ENCODE results near the gene PDE3B. TPM values are rescaled to one million over a fixed set of nuclear protein-coding genes. Genes with fewer than 3 reads are reported as not detected.
A peak's percentile ranks its signal among the peaks of the same experiment; 100 is the strongest.

Gene PDE3B
- total and polyA plus RNA-seq, 9 of the 15 experiments (the other 6 are each of a cell fraction or from before 2014, with no cell fraction given): 2.3 to 22.5 (median 12.2) TPM

DNA sequence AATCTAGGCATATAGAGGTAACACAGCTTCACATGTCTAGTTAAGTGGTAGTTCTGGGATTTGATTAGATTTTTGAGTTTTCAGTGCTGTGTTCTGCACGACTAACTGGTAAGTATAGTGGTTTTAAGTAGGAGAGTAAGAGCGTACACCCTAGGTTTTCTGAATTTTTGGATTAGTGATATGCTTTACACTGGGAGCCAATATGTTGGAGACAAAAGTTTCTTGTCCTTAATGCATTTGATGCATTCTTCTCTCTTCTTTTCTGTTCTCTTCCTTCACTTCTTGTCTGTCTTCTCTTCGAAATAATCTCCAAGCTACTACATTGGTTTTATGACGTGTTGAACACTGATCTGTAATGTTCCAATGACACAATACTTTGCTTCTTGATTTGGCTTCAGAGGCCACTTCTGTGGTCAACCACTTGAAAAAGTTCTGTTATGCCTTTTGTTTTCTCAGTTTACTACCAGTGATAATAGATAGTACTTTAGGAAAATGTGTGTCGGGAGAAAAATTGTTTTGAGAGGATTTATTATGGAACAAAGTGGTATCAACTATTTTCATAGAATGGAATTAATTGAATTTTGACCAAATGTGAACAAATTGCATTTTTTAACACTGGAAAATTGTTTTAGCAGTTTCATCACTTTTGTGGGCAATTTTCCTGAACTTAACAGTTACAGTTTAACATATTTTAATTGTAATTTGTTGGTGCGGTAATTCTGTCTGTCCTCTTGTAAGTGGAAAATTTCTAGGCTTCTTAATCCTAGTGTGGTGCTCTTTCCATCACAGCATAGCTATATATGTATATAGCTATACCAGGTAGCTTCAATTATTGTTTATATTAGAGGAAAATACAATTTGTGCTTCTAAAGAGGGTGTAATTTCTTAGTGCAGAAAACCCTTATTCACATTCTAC is 2.6 kb downstream of the PDE3B start (continued):
- TF ChIP-seq ZNF785 (CRISPR knock-in tag; IDR thresholded peaks at IDR 0.05): no peak
- no peak for TF ChIP-seq ZBTB8A (IDR thresholded peaks at IDR 0.05; ENCODE audit: partially characterized antibody)
- TF ChIP-seq, protein P1, sequence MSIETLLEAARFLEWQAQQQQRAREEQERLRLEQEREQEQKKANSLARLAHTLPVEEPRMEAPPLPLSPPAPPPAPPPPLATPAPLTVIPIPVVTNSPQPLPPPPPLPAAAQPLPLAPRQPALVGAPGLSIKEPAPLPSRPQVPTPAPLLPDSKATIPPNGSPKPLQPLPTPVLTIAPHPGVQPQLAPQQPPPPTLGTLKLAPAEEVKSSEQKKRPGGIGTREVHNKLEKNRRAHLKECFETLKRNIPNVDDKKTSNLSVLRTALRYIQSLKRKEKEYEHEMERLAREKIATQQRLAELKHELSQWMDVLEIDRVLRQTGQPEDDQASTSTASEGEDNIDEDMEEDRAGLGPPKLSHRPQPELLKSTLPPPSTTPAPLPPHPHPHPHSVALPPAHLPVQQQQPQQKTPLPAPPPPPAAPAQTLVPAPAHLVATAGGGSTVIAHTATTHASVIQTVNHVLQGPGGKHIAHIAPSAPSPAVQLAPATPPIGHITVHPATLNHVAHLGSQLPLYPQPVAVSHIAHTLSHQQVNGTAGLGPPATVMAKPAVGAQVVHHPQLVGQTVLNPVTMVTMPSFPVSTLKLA (conservative IDR thresholded peaks at IDR 0.05): 0 out of 4 replicates have a peak, but pooled peaks of 1 of the 2 experiments have one; percentile 16
- TF ChIP-seq ZNF408 (CRISPR knock-in tag; IDR thresholded peaks at IDR 0.05; ENCODE audit: low read depth): no peak
- peak; percentile 50 for TF ChIP-seq SAP30 (IDR thresholded peaks at IDR 0.05; ENCODE audit: borderline replicate concordance, insufficient read depth, low read depth, low read length, poor library complexity, severe bottlenecking)
- TF ChIP-seq MYC (IDR thresholded peaks at IDR 0.05; ENCODE audit: low read depth, low read length): no peak
- no peak for TF ChIP-seq MYC (CRISPR knock-in tag; IDR thresholded peaks at IDR 0.05; ENCODE audit: borderline replicate concordance, low read depth)
- no peak for TF ChIP-seq TCF15 (CRISPR knock-in tag; IDR thresholded peaks at IDR 0.05)
- TF ChIP-seq HSF4 (CRISPR knock-in tag; IDR thresholded peaks at IDR 0.05; ENCODE audit: borderline replicate concordance): no peak
- TF ChIP-seq ETS2 (tag; IDR thresholded peaks at IDR 0.05; ENCODE audit: borderline replicate concordance, poor library complexity, severe bottlenecking): no peak
- no peak for TF ChIP-seq SETDB1 (IDR thresholded peaks at IDR 0.05; ENCODE audit: low read length)
- no peak for TF ChIP-seq ZNF324 (CRISPR knock-in tag; IDR thresholded peaks at IDR 0.05)
- TF ChIP-seq DPF2 (IDR thresholded peaks at IDR 0.05): no peak
- TF ChIP-seq, protein P2, sequence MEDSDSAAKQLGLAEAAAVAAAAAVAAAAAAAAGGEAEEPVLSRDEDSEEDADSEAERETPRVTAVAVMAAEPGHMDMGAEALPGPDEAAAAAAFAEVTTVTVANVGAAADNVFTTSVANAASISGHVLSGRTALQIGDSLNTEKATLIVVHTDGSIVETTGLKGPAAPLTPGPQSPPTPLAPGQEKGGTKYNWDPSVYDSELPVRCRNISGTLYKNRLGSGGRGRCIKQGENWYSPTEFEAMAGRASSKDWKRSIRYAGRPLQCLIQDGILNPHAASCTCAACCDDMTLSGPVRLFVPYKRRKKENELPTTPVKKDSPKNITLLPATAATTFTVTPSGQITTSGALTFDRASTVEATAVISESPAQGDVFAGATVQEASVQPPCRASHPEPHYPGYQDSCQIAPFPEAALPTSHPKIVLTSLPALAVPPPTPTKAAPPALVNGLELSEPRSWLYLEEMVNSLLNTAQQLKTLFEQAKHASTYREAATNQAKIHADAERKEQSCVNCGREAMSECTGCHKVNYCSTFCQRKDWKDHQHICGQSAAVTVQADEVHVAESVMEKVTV (CRISPR knock-in tag; IDR thresholded peaks at IDR 0.05): no peak
- 0 out of 2 replicates have a peak, but pooled peaks have one; percentile 45 for TF ChIP-seq RBFOX2 (IDR thresholded peaks at IDR 0.05; ENCODE audit: low read depth, low read length)
- TF ChIP-seq NR1H2 (CRISPR knock-in tag; IDR thresholded peaks at IDR 0.05): no peak
- no peak for TF ChIP-seq ZNF384 (IDR thresholded peaks at IDR 0.05; ENCODE audit: low read depth, low read length)
- no peak for TF ChIP-seq EP400 (IDR thresholded peaks at IDR 0.05)
- TF ChIP-seq SNRNP70 (optimal IDR thresholded peaks at IDR 0.05; ENCODE audit: low read depth, low read length): no peak
- TF ChIP-seq TGIF2 (CRISPR knock-in tag; IDR thresholded peaks at IDR 0.05): no peak
- TF ChIP-seq KLF16 (IDR thresholded peaks at IDR 0.05): no peak
- no peak for TF ChIP-seq MYBL2 (IDR thresholded peaks at IDR 0.05; ENCODE audit: low read depth)
- TF ChIP-seq MYBL2 (CRISPR knock-in tag; IDR thresholded peaks at IDR 0.05; ENCODE audit: borderline replicate concordance): no peak
- TF ChIP-seq PRPF4 (IDR thresholded peaks at IDR 0.05; ENCODE audit: insufficient read depth, low read depth, low read length, poor library complexity, severe bottlenecking): no peak
- TF ChIP-seq CHD1 (IDR thresholded peaks at IDR 0.05; ENCODE audit: low read length): no peak
- no peak for TF ChIP-seq ELF2 (CRISPR knock-in tag; IDR thresholded peaks at IDR 0.05)

Data from K562 (cell line).